AG04450 (cell line): Measurements from ENCODE around the gene PCNP. TPM values are rescaled to one million over a fixed set of nuclear protein-coding genes. Genes with fewer than 3 reads are reported as not detected.
"Not testable (repeated sequence)": the region's sequence is repeated elsewhere in the genome, so short reads cannot be mapped to it uniquely, and the experiment has no call there.

Experiments
- CTCF ChIA-PET: fragments of 300-600, 350-600 bp; formaldehyde crosslinking; extraction: SDS; loops from one replicate; lab custom pipeline; 2022; ENCODE audit warnings: antibody characterized with exemption, inconsistent platforms; lab: Charles Lee
- POLR2A ChIA-PET: fragments of 350-600 bp; formaldehyde crosslinking; extraction: SDS; loops from one replicate; lab custom pipeline; 2021; ENCODE audit warnings: antibody characterized with exemption, inconsistent platforms; lab: Yijun Ruan, JAX
- DNase-seq: peaks from one replicate; pipeline ENCODE4 v3.0.0-alpha.2; 2011; ENCODE audit warnings: low read depth, low spot score
- H3K27ac ChIP-seq: one replicate; pipeline ENCODE4 v1.5.1; 2012; ENCODE audit warnings: low read depth, low read length, control low read depth
- H3K27me3 ChIP-seq: one replicate; pipeline ENCODE4 v1.6.0; 2012; ENCODE audit warnings: low read length; ENCODE audit not compliant: control insufficient read depth, insufficient read depth
- H3K4me3 ChIP-seq: 2 replicates; pipeline ENCODE4 v1.5.1; 2011; ENCODE audit warnings: mild to moderate bottlenecking, low read depth, low read length, control low read depth
- H3K9me3 ChIP-seq: 2 replicates; pipeline ENCODE4 v1.5.1; 2012; ENCODE audit warnings: low read length; ENCODE audit not compliant: control insufficient read depth, insufficient read depth
- polyA plus RNA-seq: library from polyadenylated mRNA; depleted of rRNA; stranded (reverse); fragments of >200 nt; gene quantifications from 2 replicates; pipeline ENCODE4 v1.2.3, GENCODE V29; 2011
- TF ChIP-seq, protein P1 (sequence below): IDR thresholded peaks from 2 replicates; pipeline ENCODE4 v1.5.1; 2011; ENCODE audit warnings: low read depth, low read length, control low read depth, inconsistent platforms

The PCNP gene
- polyA plus RNA-seq, 1 experiment = 97.7 TPM

DNA sequence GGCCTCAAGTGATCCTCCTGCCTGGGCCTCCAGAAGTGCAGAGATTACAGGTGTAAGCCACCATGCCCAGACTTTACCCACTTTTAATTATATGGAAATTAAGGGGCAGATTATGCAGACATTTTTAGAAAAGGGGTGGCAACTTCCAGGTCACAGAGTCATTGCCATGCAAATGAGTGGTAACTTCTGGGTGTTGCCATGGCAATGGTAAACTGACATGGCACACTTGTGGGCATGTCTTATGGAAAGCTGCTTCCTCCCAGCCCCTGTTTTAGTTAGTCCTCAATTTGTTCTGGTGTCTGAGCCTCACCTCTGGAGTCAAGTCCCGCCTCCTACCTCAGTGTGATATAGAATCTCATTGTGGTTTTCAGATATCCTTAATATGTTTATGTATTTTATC, 49.7 kb downstream of the PCNP start:
- POLR2A ChIA-PET = no interaction called here
- Histone ChIP-seq H3K9me3 (peaks cover 6% of the 10 kb centered on the region), H3K4me3 (no peak overlapping the region), H3K27me3 (no peaks in the 10 kb centered on the region), H3K27ac (no peak overlapping the region)
- TF ChIP-seq, protein P1, sequence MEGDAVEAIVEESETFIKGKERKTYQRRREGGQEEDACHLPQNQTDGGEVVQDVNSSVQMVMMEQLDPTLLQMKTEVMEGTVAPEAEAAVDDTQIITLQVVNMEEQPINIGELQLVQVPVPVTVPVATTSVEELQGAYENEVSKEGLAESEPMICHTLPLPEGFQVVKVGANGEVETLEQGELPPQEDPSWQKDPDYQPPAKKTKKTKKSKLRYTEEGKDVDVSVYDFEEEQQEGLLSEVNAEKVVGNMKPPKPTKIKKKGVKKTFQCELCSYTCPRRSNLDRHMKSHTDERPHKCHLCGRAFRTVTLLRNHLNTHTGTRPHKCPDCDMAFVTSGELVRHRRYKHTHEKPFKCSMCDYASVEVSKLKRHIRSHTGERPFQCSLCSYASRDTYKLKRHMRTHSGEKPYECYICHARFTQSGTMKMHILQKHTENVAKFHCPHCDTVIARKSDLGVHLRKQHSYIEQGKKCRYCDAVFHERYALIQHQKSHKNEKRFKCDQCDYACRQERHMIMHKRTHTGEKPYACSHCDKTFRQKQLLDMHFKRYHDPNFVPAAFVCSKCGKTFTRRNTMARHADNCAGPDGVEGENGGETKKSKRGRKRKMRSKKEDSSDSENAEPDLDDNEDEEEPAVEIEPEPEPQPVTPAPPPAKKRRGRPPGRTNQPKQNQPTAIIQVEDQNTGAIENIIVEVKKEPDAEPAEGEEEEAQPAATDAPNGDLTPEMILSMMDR = no peak
- no peak for DNase-seq
- CTCF ChIA-PET = no interaction called here

DNA sequence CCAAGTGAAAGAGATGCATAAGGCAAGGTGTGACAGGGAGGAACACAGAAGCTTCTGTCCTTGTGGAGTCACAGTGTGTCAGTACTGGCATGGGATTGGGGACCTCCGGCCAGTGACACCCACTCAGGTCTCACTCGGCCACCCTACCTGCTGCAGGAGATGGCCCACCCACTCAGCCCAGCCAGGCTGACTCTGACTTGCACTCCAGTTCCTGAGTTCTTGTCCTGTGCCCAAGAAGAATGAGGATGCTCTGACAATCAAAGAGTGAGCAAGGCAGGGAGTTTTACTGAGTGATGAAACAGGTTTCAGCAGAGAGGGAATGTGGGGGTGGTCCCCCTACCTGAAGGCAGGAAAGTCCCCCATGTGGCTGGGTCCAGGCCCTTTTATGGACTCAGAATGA, 50.9 kb downstream of the PCNP start:
- Histone ChIP-seq H3K4me3 (no peak overlapping the region), H3K27ac (no peak overlapping the region), H3K27me3 (no peaks in the 10 kb centered on the region), H3K9me3 (peaks cover 6% of the 10 kb centered on the region)
- TF ChIP-seq, protein P1 = no peak
- POLR2A ChIA-PET = no interaction called here
- no peak for DNase-seq
- CTCF ChIA-PET = no interaction called here

DNA sequence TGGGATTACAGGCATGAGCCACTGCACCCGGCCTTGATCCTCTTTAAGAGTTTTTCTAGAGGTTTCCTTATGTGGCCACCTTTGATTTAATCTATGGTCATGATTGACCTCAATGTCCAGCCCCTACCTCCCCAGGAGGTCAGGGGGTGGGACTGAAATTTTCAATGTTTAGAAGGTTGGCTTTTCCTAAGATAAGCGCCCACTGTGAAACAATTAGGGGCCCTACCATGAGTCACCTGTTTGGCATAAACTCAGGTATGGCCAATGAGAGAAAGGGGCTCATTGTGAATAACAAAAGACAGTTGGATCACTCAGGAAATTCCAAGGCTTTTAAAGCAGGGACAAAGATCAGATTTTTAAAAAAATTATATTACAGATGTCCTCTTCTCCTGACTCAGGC, 51.9 kb downstream of the PCNP start:
- Histone ChIP-seq H3K9me3 (peaks cover 6% of the 10 kb centered on the region), H3K27me3 (no peaks in the 10 kb centered on the region), H3K27ac (no peak overlapping the region), H3K4me3 (no peak overlapping the region)
- no peak for DNase-seq
- CTCF ChIA-PET = no interaction called here
- TF ChIP-seq, protein P1 = no peak
- POLR2A ChIA-PET = no interaction called here

DNA sequence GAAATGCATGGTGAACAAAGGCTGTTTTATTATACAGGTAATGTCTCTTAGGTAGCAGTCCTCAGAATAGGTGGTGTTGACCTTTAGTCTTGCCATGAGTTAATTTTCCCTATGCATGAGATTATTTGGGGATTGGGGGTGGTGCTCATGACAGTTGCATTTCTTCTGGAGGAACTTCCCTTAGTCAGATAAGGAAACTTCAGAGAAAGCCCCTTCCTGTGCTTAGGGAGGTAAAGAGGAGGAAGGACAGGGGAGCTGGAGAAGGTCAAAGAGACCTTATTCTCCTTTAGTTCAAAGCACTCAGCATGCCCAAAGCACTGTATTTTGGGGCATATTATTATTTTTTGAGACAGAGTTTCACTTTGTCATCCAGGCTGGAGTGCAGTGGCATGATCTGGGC, 55.2 kb downstream of the PCNP start:
- no peak for DNase-seq
- Histone ChIP-seq H3K9me3 (peaks cover 6% of the 10 kb centered on the region), H3K4me3 (no peak overlapping the region), H3K27me3 (no peaks in the 10 kb centered on the region), H3K27ac (no peak overlapping the region)
- TF ChIP-seq, protein P1 = no peak
- CTCF ChIA-PET = no interaction called here
- POLR2A ChIA-PET = no interaction called here

DNA sequence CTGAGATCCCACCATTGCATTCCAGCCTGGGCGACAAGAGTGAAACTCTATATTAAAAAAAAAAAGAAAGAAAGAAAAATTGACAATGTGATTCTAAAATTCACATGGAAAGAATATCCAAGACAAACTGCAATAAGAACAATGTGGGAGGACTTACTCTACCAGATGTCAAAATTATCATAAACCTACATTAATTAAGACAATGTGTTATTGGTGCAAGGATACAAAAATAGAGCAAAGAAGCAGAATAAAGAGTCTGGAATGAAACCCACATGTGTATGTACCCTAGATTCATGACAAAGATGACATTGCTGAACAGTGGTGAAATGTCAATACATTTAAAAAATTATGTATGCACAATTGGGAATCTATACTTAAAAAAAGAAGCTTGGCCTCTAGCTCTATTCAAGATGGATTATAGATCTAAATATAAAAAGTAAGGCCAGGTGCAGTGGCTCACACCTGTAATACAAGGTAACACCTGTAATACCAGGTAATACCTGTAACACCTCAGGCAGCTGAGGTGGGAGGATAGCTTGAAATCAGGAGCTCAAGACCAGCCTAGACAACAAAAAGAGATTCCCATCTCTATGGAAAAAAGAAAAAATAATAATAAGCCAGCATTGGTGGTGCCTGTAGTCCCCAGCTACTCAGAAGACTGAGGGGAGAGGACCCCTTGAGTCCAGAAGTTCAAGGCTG, 57.3 kb downstream of the PCNP start:
- no peak overlapping the region for H3K4me3 ChIP-seq
- ChIA-PET CTCF (no interaction called here), POLR2A (no interaction called here)
- H3K27ac ChIP-seq = no peak overlapping the region
- peaks cover 3% of the 10 kb centered on the region for H3K27me3 ChIP-seq
- DNase-seq = no peak
- TF ChIP-seq, protein P1 = no peak
- no peaks in the 10 kb centered on the region for H3K9me3 ChIP-seq

DNA sequence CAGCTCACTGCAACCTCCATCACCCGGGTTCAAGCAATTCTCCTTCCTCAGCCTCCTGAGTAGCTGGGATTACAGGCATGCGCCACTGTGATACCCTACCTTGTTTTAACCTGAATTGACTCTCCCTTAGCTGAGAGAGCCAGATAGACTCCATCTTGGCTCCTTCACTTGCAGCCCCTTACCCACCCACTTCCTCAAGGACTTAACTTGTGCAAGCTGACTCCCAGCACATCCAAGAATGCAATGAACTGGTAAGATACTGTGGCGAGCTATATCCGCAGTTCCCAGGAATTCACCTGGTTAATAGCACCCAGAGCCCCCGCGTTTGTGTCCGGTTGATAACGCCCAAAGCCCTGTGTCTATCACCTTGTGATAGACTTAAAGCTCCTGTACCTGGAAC, 58.0 kb downstream of the PCNP start:
- H3K9me3 ChIP-seq, H3K27me3 ChIP-seq, POLR2A ChIA-PET, H3K27ac ChIP-seq, H3K4me3 ChIP-seq, DNase-seq: not testable (repeated sequence)
- CTCF ChIA-PET = interaction anchor here (0.6 kb wide), 1 partner anchor 56 kb away, joined by 3 read pairs; no protein-coding TSS in a partner anchor
